GM12872 (cell line): ENCODE results near the gene NMT1.
A peak's percentile ranks its signal among the peaks of the same experiment; 100 is the strongest.

Experiments
- CTCF ChIP-seq: IDR thresholded peaks from 3 replicates; pipeline ENCODE4 v1.5.1; 2011; ENCODE audit warnings: low read depth, mild to moderate bottlenecking, low read length, moderate library complexity; ENCODE audit not compliant: insufficient read depth

The NMT1 gene

GRCh38 chr17:45020354-45021138 lies 40.6 kb upstream of the NMT1 start:
- no peak for TF ChIP-seq CTCF

- TF ChIP-seq CTCF: peak; percentile 79
Measured at GRCh38 chr17:45021607-45022287, 39.4 kb upstream of the NMT1 start.

GRCh38 chr17:45022288-45022648 lies 38.8 kb upstream of the NMT1 start:
- TF ChIP-seq CTCF: no peak; the same call in 2 of the 3 replicates

- no peak for TF ChIP-seq CTCF
Measured at GRCh38 chr17:45022655-45023339, 38.3 kb upstream of the NMT1 start.

- no peak for TF ChIP-seq CTCF
Measured at GRCh38 chr17:45029096-45029495, 32.0 kb upstream of the NMT1 start.

- no peak for TF ChIP-seq CTCF
Measured at GRCh38 chr17:45029758-45030423, 31.2 kb upstream of the NMT1 start.

GRCh38 chr17:45030733-45031132 lies 30.4 kb upstream of the NMT1 start:
- TF ChIP-seq CTCF: no peak
